Prostate gland (tissue), 2 donors: ENCODE measurements around the gene CASQ1.

Source experiments
- POLR2A ChIP-seq: fragments of 450-650 bp; IDR thresholded peaks from one replicate; pipeline ENCODE4 v1.6.1; 2016; ENCODE audit warnings: antibody characterized with exemption, mild to moderate bottlenecking
- TF ChIP-seq, protein P1 (sequence below), 4 experiments: fragments of 200-600 bp in 2 of 4; fragments of 450-650 bp in 2 of 4; sonication (generic) in 2 of 4; IDR thresholded peaks; 1 replicate in 3 of 4; 2 replicates in 1 of 4; pipeline ENCODE4 v1.5.1; 2016 to 2019; ENCODE audit warnings: antibody characterized with exemption in 4 of 4, mild to moderate bottlenecking in 2 of 4, moderate library complexity in 2 of 4

DNA sequence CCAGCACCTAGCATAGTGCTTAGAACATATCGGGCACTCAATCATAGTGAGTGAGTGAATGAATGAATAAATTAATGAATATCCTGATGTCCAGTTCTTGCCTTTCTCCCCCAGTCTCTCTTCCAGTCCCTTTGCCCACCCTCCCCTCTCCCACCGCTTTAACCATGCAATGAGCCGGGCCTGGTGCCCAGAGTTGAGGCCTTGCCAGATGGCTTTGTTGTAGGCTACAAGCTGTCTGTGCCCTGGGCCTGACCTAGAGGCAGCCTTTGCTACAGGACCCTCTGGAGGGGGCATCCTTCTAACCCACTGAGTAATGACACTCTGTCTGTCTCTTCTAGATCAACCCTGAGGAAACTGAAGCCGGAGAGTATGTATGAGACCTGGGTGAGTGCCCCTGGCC, 6.9 kb downstream of the CASQ1 start:
- TF ChIP-seq, protein P1, sequence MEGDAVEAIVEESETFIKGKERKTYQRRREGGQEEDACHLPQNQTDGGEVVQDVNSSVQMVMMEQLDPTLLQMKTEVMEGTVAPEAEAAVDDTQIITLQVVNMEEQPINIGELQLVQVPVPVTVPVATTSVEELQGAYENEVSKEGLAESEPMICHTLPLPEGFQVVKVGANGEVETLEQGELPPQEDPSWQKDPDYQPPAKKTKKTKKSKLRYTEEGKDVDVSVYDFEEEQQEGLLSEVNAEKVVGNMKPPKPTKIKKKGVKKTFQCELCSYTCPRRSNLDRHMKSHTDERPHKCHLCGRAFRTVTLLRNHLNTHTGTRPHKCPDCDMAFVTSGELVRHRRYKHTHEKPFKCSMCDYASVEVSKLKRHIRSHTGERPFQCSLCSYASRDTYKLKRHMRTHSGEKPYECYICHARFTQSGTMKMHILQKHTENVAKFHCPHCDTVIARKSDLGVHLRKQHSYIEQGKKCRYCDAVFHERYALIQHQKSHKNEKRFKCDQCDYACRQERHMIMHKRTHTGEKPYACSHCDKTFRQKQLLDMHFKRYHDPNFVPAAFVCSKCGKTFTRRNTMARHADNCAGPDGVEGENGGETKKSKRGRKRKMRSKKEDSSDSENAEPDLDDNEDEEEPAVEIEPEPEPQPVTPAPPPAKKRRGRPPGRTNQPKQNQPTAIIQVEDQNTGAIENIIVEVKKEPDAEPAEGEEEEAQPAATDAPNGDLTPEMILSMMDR (IDR thresholded peaks at IDR 0.05): no peak
- TF ChIP-seq POLR2A: no peak
